ENCODE measurements around the gene CBFA2T2. TPM values are rescaled to one million over a fixed set of nuclear protein-coding genes. Genes with fewer than 3 reads are reported as not detected.
A peak's percentile ranks its signal among the peaks of the same experiment; 100 is the strongest.

Gene CBFA2T2
- total and polyA plus RNA-seq, 10 of the 15 experiments (the other 5 are each of a cell fraction or from before 2014, with no cell fraction given) = 0.61 to 8.6 (median 5.5) TPM

DNA sequence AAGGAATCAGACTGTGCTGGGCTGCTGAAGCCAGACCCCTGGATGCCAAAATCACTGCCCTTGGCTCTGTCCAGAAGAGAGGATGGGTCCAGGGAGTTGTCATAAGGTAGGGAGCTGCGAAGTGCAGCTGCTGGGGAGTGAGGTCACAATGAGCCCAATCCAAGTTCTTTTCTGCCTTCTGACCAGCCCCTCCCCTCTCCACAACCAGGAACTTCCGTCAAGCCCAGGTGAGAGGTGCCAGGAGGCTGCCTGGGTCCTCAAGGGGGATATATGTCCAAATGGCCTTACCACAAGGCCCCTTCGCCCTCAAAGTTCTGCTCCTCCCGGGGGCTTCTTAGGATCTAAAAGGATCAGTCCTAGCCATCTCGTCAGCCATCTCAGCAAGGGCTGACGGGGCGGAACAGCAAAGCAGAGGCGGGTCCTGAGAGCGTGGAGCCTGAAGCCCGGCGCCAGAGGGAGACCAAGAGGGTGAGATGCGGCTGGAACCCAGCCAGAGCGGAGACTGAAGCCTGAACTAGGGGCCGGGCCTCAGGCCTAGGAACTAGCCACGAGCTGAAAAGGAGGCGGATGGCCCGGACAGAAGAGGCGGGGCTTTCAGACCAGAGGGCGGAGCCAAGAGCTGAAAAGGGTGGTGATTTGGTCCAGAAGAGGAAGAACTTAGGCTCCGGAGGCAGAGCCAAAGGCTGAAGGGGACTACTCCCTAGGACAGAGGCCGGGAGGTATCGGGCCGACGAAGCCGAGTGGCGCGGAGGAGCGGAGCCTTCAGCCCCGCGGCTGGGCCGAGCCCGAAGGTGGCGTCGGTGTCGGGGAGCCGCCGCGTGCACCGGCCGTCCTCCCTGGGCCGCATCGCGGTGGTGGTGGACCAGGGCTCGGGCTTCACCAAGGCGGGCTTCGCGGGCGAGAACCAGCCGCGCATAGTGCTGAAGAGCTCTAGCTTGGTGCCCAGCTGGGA lies 176.7 kb downstream of the CBFA2T2 start, which contains the start of gene ACTL10 (continued):
- TF ChIP-seq, protein P1, sequence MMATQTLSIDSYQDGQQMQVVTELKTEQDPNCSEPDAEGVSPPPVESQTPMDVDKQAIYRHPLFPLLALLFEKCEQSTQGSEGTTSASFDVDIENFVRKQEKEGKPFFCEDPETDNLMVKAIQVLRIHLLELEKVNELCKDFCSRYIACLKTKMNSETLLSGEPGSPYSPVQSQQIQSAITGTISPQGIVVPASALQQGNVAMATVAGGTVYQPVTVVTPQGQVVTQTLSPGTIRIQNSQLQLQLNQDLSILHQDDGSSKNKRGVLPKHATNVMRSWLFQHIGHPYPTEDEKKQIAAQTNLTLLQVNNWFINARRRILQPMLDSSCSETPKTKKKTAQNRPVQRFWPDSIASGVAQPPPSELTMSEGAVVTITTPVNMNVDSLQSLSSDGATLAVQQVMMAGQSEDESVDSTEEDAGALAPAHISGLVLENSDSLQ (IDR thresholded peaks at IDR 0.05) = 0 out of 2 replicates have a peak, but pooled peaks have one; percentile 16
- TF ChIP-seq ZNF24 (IDR thresholded peaks at IDR 0.05) = no peak
- peak in 1 of 2 experiments; percentile 48; a peak in 1 of 3 replicates for TF ChIP-seq EGR1 (IDR thresholded peaks at IDR 0.05; ENCODE audit: borderline replicate concordance in 1 of 2, low read depth in 2 of 2, low read length in 2 of 2)
- TF ChIP-seq ZSCAN29 (IDR thresholded peaks at IDR 0.05) = no peak
- TF ChIP-seq JUNB (IDR thresholded peaks at IDR 0.05) = no peak
- no peak for TF ChIP-seq RAD21 (IDR thresholded peaks at IDR 0.05; ENCODE audit: insufficient read depth, low read depth, low read length)
- TF ChIP-seq, protein P2, sequence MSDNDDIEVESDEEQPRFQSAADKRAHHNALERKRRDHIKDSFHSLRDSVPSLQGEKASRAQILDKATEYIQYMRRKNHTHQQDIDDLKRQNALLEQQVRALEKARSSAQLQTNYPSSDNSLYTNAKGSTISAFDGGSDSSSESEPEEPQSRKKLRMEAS (IDR thresholded peaks at IDR 0.05; ENCODE audit: low read depth, low read length) = peak; percentile 70
- no peak for TF ChIP-seq YBX1 (IDR thresholded peaks at IDR 0.05)
- no peak for TF ChIP-seq TCF7 (IDR thresholded peaks at IDR 0.05; ENCODE audit: borderline replicate concordance)
- peak; percentile 60; the same call in 1 of the 2 replicates for TF ChIP-seq RB1 (IDR thresholded peaks at IDR 0.05; ENCODE audit: borderline replicate concordance)
- no peak for TF ChIP-seq SREBF1 (IDR thresholded peaks at IDR 0.05; ENCODE audit: low read length)
- TF ChIP-seq SMAD5 (IDR thresholded peaks at IDR 0.05; ENCODE audit: low read depth) = no peak; the same call in 1 of the 2 replicates
- no peak for TF ChIP-seq STAT3 (IDR thresholded peaks at IDR 0.05; ENCODE audit: low read depth, low read length)
- TF ChIP-seq SIX5 (IDR thresholded peaks at IDR 0.05; ENCODE audit: low read depth, low read length, severe bottlenecking) = no peak
- TF ChIP-seq, protein P3, sequence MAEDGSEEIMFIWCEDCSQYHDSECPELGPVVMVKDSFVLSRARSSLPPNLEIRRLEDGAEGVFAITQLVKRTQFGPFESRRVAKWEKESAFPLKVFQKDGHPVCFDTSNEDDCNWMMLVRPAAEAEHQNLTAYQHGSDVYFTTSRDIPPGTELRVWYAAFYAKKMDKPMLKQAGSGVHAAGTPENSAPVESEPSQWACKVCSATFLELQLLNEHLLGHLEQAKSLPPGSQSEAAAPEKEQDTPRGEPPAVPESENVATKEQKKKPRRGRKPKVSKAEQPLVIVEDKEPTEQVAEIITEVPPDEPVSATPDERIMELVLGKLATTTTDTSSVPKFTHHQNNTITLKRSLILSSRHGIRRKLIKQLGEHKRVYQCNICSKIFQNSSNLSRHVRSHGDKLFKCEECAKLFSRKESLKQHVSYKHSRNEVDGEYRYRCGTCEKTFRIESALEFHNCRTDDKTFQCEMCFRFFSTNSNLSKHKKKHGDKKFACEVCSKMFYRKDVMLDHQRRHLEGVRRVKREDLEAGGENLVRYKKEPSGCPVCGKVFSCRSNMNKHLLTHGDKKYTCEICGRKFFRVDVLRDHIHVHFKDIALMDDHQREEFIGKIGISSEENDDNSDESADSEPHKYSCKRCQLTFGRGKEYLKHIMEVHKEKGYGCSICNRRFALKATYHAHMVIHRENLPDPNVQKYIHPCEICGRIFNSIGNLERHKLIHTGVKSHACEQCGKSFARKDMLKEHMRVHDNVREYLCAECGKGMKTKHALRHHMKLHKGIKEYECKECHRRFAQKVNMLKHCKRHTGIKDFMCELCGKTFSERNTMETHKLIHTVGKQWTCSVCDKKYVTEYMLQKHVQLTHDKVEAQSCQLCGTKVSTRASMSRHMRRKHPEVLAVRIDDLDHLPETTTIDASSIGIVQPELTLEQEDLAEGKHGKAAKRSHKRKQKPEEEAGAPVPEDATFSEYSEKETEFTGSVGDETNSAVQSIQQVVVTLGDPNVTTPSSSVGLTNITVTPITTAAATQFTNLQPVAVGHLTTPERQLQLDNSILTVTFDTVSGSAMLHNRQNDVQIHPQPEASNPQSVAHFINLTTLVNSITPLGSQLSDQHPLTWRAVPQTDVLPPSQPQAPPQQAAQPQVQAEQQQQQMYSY (CRISPR knock-in tag; IDR thresholded peaks at IDR 0.05) = no peak
- 0 out of 2 replicates have a peak, but pooled peaks have one; percentile 31 for TF ChIP-seq ASH2L (IDR thresholded peaks at IDR 0.05; ENCODE audit: borderline replicate concordance, low read depth)
- no peak for TF ChIP-seq MTA3 (IDR thresholded peaks at IDR 0.05; ENCODE audit: borderline replicate concordance, low read length)
- TF ChIP-seq, protein P4, sequence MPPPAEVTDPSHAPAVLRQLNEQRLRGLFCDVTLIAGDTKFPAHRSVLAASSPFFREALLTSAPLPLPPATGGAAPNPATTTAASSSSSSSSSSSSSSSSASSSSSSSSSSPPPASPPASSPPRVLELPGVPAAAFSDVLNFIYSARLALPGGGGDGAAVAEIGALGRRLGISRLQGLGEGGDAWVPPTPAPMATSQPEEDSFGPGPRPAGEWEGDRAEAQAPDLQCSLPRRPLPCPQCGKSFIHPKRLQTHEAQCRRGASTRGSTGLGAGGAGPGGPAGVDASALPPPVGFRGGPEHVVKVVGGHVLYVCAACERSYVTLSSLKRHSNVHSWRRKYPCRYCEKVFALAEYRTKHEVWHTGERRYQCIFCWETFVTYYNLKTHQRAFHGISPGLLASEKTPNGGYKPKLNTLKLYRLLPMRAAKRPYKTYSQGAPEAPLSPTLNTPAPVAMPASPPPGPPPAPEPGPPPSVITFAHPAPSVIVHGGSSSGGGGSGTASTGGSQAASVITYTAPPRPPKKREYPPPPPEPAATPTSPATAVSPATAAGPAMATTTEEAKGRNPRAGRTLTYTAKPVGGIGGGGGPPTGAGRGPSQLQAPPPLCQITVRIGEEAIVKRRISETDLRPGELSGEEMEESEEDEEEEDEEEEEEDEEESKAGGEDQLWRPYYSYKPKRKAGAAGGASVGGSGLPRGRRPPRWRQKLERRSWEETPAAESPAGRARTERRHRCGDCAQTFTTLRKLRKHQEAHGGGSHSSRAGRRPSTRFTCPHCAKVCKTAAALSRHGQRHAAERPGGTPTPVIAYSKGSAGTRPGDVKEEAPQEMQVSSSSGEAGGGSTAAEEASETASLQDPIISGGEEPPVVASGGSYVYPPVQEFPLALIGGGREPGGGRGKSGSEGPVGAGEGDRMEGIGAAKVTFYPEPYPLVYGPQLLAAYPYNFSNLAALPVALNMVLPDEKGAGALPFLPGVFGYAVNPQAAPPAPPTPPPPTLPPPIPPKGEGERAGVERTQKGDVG (CRISPR knock-in tag; IDR thresholded peaks at IDR 0.05) = no peak
